Skin epidermis (tissue), 12 donors: ENCODE results near the gene ACSL6.

Experiments
- H3K27ac ChIP-seq, 21 experiments: fragments of 200-600 bp; sonication (generic) in 11 of 21; one replicate each; pipeline ENCODE4 v1.5.0; 2020; ENCODE audit warnings: mild to moderate bottlenecking in 3 of 21, inconsistent platforms in 2 of 21, moderate library complexity in 2 of 21
- H3K4me3 ChIP-seq, 7 experiments: fragments of 200-600 bp; sonication (generic) in 2 of 7; one replicate each; pipeline ENCODE4 v1.5.0; 2020; ENCODE audit warnings: inconsistent platforms in 2 of 7, mild to moderate bottlenecking in 2 of 7, moderate library complexity in 1 of 7

ACSL6 gene

DNA sequence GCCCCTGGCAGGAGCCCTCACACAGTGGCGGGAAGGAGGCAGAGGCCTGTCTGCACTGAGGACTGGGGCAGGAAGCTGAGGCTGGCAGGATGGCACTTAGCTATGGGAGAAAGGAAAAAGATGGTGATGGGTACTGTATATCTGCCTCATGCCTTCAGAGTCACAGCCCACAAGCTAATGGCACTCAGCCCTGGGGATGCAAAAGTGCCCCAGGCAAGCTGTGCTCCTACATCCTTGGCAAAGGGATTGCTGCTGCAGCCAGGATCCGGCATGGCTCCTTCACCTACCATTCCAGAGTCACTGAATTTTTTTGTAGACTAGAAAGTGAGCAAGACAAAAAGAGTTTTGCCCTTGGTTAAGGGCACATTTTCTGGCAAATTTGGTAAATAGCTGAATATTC lies 8.7 kb downstream of the ACSL6 start:
- Histone ChIP-seq H3K27ac (no peak overlapping the region), H3K4me3 (no peak overlapping the region)

GRCh38 chr5:132001647-132002561 lies 9.6 kb downstream of the ACSL6 start:
- no peak overlapping the region for H3K27ac ChIP-seq

GRCh38 chr5:132000677-132001453 lies 10.6 kb downstream of the ACSL6 start:
- no peak overlapping the region for H3K27ac ChIP-seq
- no peak overlapping the region for H3K4me3 ChIP-seq

More at GRCh38 chr5:132001647-132002561, 9.6 kb downstream of the ACSL6 start:
- no peak overlapping the region for H3K4me3 ChIP-seq

- Histone ChIP-seq H3K27ac (no peak overlapping the region), H3K4me3 (no peak overlapping the region)
These were observed 11.3 kb downstream of the ACSL6 start for GRCh38 chr5:132000241-132000490.

GRCh38 chr5:131999441-132000240 lies 11.8 kb downstream of the ACSL6 start:
- Histone ChIP-seq H3K27ac (no peak overlapping the region), H3K4me3 (no peak overlapping the region)

GRCh38 chr5:131999041-131999440 lies 12.4 kb downstream of the ACSL6 start:
- no peak overlapping the region for H3K4me3 ChIP-seq
- H3K27ac ChIP-seq: no peak overlapping the region

GRCh38 chr5:131998431-131999040 lies 12.9 kb downstream of the ACSL6 start:
- Histone ChIP-seq H3K4me3 (no peak overlapping the region), H3K27ac (no peak overlapping the region)

DNA sequence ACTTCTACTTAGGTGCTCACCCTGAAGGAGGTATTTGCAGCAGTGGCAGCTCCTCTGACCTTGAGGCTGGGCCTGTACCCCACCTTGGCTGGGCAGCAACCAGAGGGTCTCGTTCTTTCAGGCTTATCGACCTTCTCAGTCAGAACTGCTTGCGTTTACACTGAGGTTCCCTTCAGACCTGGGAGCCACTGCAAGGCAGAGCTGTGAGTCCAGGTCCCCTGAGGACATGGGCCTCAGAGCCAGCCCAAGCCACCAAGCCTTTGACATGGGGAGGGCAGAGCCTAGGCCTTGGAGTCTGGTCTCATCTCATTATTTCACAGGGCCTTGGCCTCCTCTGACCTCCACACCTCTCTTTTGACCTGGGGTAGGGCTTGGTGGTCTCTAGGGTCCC lies 13.7 kb downstream of the ACSL6 start:
- Histone ChIP-seq H3K27ac (no peak overlapping the region), H3K4me3 (no peak overlapping the region)

DNA sequence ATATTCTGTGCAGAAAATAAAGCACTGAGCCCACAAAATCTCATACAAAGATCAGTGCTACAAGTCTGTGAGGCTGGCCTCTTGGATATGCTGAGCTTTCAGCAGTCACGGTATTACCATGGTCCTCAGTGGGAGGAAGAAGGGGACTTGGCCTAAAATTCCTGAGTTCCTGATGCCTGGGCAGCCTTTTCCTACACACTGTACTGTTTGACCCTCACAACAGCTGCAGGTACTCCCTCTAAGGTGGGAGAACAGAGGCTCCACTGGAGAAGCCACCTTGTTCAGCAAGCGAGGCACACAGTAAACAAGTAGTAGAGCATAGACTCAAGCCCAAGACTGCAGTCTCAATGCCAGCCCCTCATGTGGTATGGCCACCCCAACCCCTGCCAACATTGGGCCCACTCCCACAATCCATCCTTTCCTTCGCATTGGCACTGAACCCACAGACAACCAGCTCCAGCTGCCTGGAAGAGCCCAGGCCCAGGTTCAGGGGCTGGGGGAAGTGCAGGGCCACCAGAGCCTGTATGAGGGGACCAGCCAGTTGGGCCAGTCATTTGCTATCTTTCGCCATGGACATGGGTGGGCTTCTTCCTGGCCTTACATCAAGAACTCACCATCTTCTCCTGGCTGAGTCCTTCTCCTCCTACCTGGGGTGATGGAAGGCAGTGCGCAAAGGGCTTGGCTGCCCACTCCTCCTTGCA lies 14.3 kb downstream of the ACSL6 start:
- no peak overlapping the region for H3K4me3 ChIP-seq
- H3K27ac ChIP-seq: no peak overlapping the region

DNA sequence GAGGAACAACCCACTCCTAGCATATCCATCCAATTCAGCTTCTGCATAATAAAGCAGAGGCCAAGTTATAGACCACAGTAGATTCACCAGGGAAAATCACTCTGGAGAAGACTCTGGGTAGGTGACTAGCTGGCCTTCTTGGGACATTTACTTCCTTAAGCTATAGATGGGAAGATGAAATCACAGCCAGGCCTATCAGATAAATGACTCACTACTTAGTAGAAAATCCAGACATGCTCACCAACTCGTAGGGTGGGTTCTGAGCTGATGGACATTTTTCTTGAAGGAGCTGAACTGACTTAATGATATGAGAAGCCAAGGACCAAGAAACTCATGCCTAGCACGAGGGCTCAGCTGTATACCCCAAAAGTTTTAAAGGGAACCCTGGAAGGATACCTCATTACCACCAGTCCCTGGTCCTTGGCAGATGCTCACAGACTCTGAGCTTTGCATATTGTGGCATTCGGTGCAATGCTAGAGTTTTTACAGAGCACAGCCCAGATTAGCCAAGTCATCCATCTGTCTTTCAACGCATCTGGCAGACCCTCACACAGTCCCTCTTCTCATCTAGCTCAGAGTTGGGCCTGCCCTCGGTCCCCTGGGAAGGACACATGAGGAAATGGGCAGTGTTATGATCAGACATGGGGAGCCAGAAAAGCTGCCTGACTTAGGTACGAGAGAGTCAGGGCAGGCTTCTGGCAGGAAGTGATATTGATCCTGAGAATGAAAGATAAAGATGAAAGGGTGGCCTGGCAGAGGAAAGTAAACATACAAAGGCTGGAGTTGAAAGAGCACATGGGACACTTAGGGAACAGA lies 15.0 kb downstream of the ACSL6 start:
- H3K27ac ChIP-seq: no peak overlapping the region
- H3K4me3 ChIP-seq: no peak overlapping the region

DNA sequence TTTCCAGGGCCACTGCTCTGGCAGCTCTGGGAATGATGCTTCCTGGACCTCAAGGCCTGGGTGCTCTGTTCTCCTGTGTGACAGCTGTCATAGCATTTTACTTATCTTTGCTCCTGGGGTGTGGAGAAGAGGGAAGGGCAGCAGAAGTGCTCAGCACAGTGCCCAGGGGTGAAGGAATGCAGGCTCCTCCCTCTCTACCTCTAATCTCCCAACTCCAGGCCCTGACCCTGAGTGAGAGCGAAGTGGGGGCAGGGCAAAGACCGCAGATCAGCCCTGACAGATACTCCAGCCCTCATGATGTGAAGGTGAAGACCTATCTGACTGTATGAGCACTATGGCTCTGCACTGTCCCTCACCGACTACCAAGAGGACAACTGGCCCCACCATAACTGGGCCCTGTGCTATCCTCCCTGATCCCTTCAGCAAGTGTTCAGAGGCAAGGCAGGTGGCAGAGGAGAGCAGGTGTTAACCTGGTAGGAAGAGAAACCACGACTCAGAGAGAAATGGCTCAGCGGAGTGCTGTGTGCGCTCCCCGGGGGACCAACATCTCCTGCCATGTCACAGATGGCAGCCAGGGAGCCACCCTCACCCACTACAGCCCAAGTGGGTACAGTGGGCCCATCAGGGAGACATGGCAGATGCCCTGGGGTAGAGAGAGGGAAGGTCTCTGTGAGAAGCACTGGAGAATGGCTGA lies 16.8 kb downstream of the ACSL6 start:
- no peak overlapping the region for H3K27ac ChIP-seq
- no peak overlapping the region for H3K4me3 ChIP-seq

GRCh38 chr5:131994090-131994489 lies 17.4 kb downstream of the ACSL6 start:
- H3K27ac ChIP-seq: no peak overlapping the region

DNA sequence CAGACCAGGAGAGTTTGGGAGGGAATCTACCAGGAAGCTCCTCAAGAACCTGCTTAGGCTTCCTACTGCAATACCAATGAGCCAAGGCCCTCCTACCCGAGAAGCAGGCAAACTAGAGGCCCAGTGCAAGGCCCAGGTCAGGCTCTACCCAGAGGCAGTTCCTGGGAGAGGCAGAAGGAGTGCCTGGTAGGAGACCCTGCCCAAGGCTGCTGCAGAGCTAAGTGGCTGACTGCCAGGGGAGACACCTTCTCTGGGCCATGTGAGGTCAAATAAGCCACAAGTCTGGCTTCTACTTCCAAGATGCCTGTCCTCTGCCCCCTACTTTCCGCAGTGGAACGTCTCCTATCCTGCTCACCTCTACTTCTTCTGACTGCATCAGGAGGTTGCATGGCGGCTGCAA lies 17.8 kb downstream of the ACSL6 start:
- Histone ChIP-seq H3K4me3 (no peak overlapping the region), H3K27ac (no peak overlapping the region)

More at GRCh38 chr5:131994090-131994489, 17.4 kb downstream of the ACSL6 start:
- no peak overlapping the region for H3K4me3 ChIP-seq

DNA sequence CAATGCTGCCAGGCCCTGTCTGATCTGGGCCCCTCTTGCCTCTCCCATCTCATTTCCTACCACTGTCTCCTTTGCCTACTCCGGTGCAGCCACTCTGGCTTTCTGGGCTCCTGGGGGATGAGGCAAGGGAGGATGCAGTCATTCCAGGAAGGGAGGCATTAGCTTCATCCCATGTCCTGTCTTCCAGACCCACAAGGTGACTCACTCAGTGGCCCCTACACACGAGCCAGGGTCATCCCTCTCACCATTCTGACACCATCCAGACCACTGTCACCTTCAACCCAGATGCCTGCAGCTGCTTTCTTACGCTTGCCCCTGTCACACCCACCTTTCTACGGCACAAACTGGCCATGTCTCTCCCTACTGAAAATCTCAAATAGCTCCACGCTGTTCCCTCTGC lies 19.1 kb downstream of the ACSL6 start:
- no peak overlapping the region for H3K4me3 ChIP-seq
- no peak overlapping the region for H3K27ac ChIP-seq

GRCh38 chr5:131991593-131992324 lies 19.7 kb downstream of the ACSL6 start:
- H3K27ac ChIP-seq: no peak overlapping the region
- H3K4me3 ChIP-seq: no peak overlapping the region

DNA sequence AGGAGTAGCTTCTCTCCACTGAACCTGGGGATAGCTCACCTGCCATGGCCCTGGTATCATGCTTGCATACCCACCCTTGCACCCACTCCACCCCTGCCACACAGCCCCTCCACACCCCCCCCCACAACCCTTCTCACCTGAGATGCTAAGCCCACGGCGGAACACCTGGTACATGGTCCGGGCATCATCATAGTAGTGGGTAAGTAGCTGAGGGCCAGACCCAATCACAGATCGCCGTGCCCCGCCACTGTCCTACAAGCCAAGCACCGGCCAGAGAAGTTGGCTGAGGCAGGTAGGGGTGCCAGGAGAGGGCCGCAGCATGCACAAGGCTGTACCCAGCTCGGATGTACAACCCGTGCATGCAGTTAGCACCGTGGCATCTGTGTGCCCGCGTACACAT lies 20.7 kb downstream of the ACSL6 start:
- Histone ChIP-seq H3K4me3 (no peak overlapping the region), H3K27ac (no peak overlapping the region)

DNA sequence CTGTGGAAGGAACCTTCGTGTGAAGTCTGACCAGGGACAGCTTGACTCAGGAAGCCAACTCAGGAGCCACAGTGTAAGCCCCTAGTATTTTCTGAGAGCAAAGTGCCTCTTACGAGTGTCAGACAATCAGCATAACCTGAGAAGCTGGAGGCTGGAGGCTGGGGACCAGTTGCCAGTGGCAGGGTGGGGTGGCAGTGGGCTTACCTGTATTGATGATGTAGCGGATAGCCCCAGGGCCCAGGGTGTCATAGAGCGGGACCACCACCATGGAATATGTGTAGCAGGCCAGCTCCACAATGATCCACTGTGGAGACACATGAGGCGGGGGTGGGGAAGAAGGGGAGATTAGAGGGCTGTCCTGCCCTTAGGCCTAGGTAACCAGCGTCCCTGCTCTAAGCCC lies 22.9 kb downstream of the ACSL6 start:
- Histone ChIP-seq H3K4me3 (no peak overlapping the region), H3K27ac (no peak overlapping the region)
